MM.1S (cell line): ENCODE results near the gene PREX1.

ENCODE experiments used
- DNase-seq: peaks from one replicate; pipeline ENCODE4 v3.0.0-alpha.2; 2015
- H2AFZ ChIP-seq: fragments of 300-600 bp; sonication (generic); 2 replicates; pipeline ENCODE4 v1.6.0; 2016; ENCODE audit warnings: antibody characterized with exemption, low read length
- H3F3A ChIP-seq: fragments of 300-600 bp; sonication (generic); 2 replicates; pipeline ENCODE4 v1.6.1; 2016; ENCODE audit warnings: mild to moderate bottlenecking, antibody characterized with exemption, low read length, moderate library complexity, mixed read lengths; ENCODE audit not compliant: insufficient read depth
- H3K27ac ChIP-seq: fragments of 300-600 bp; sonication (generic); 2 replicates; pipeline ENCODE4 v1.5.1; 2016; ENCODE audit warnings: mild to moderate bottlenecking, low read length
- H3K27me3 ChIP-seq: fragments of 300-600 bp; sonication (generic); replicated peaks from 2 replicates; pipeline ENCODE4 v1.6.0; 2016; ENCODE audit warnings: low read length; ENCODE audit not compliant: insufficient read depth
- H3K36me3 ChIP-seq: fragments of 300-600 bp; sonication (generic); replicated peaks from 2 replicates; pipeline ENCODE4 v1.6.1; 2016; ENCODE audit warnings: mild to moderate bottlenecking, low read length, mixed read lengths; ENCODE audit not compliant: insufficient read depth
- H3K4me1 ChIP-seq: fragments of 300-600 bp; sonication (generic); 2 replicates; pipeline ENCODE4 v1.6.1; 2016; ENCODE audit warnings: low read length, mixed read lengths
- H3K4me2 ChIP-seq: fragments of 300-600 bp; sonication (generic); 2 replicates; pipeline ENCODE4 v1.6.0; 2016; ENCODE audit warnings: low read depth, low read length
- H3K4me3 ChIP-seq: fragments of 300-600 bp; sonication (generic); 2 replicates; pipeline ENCODE4 v1.5.1; 2016; ENCODE audit warnings: low read length, mixed read lengths
- H3K79me2 ChIP-seq: fragments of 300-600 bp; sonication (generic); 2 replicates; pipeline ENCODE4 v1.6.1; 2016; ENCODE audit warnings: mixed run types, low read length, mixed read lengths
- H3K9ac ChIP-seq: fragments of 300-600 bp; sonication (generic); 2 replicates; pipeline ENCODE4 v1.6.1; 2016; ENCODE audit warnings: low read length, mixed read lengths
- H3K9me2 ChIP-seq: fragments of 300-600 bp; sonication (generic); replicated peaks from 2 replicates; pipeline ENCODE4 v1.6.1; 2016; ENCODE audit warnings: mild to moderate bottlenecking, low read length, mixed read lengths; ENCODE audit not compliant: insufficient read depth
- H3K9me3 ChIP-seq: fragments of 300-600 bp; sonication (generic); replicated peaks from 2 replicates; pipeline ENCODE4 v1.6.1; 2016; ENCODE audit warnings: mild to moderate bottlenecking, low read length, mixed read lengths; ENCODE audit not compliant: insufficient read depth
- H4K20me1 ChIP-seq: fragments of 300-600 bp; sonication (generic); 2 replicates; pipeline ENCODE4 v1.6.1; 2016; ENCODE audit warnings: mild to moderate bottlenecking, low read length, moderate library complexity, mixed read lengths; ENCODE audit not compliant: insufficient read depth
- CTCF ChIP-seq: fragments of 300-600 bp; sonication (generic); IDR thresholded peaks from 2 replicates; pipeline ENCODE4 v1.5.1; 2016; ENCODE audit warnings: antibody characterized with exemption, low read length, mixed read lengths
- EZH2 ChIP-seq: fragments of 300-600 bp; sonication (generic); optimal IDR thresholded peaks from 2 replicates; pipeline ENCODE3; 2017; ENCODE audit warnings: low read depth, mild to moderate bottlenecking, antibody characterized with exemption, low read length, mixed read lengths
- EZH2phosphoT487 ChIP-seq: fragments of 300-600 bp; sonication (generic); IDR thresholded peaks from 2 replicates; pipeline ENCODE4 v1.6.1; 2018; ENCODE audit warnings: antibody characterized with exemption, low read length

Gene PREX1

GRCh38 chr20:48607544-48607865 is 220.3 kb downstream of the PREX1 start:
- no peaks in the 10 kb centered on the region for H3K9me2 ChIP-seq
- H3K27ac ChIP-seq, result no peak overlapping the region
- H3K4me1 ChIP-seq, result peaks cover 22% of the 10 kb centered on the region
- no peaks in the 10 kb centered on the region for H3K27me3 ChIP-seq
- no peak overlapping the region for H2AFZ ChIP-seq
- H3K9me3 ChIP-seq, result no peaks in the 10 kb centered on the region
- no peaks in the 10 kb centered on the region for H3K36me3 ChIP-seq
- no peak for DNase-seq
- TF ChIP-seq EZH2phosphoT487, result no peak
- no peak for TF ChIP-seq CTCF
- TF ChIP-seq EZH2, result no peak
- peaks cover 5% of the 10 kb centered on the region for H3F3A ChIP-seq
- H4K20me1 ChIP-seq, result no peaks in the 10 kb centered on the region
- H3K4me3 ChIP-seq, result no peak overlapping the region
- no peak overlapping the region for H3K9ac ChIP-seq
- H3K4me2 ChIP-seq, result no peak overlapping the region
- H3K79me2 ChIP-seq, result no peaks in the 10 kb centered on the region

GRCh38 chr20:48606841-48607543 is 220.8 kb downstream of the PREX1 start:
- no peak for DNase-seq
- no peak overlapping the region for H3K4me2 ChIP-seq
- no peak overlapping the region for H3K27ac ChIP-seq
- H3K79me2 ChIP-seq, result no peaks in the 10 kb centered on the region
- no peak overlapping the region for H2AFZ ChIP-seq
- peaks cover 22% of the 10 kb centered on the region for H3K4me1 ChIP-seq
- no peak for TF ChIP-seq CTCF
- TF ChIP-seq EZH2, result no peak
- TF ChIP-seq EZH2phosphoT487, result no peak
- H3K9me2 ChIP-seq, result no peaks in the 10 kb centered on the region
- H3K9ac ChIP-seq, result no peak overlapping the region
- H3K27me3 ChIP-seq, result no peaks in the 10 kb centered on the region
- H3K36me3 ChIP-seq, result no peaks in the 10 kb centered on the region
- no peaks in the 10 kb centered on the region for H3K9me3 ChIP-seq
- H4K20me1 ChIP-seq, result no peaks in the 10 kb centered on the region
- peaks cover 5% of the 10 kb centered on the region for H3F3A ChIP-seq
- H3K4me3 ChIP-seq, result no peak overlapping the region

- no peak overlapping the region for H3K4me3 ChIP-seq
- H3K9me2 ChIP-seq, result no peaks in the 10 kb centered on the region
- H3K36me3 ChIP-seq, result no peaks in the 10 kb centered on the region
- no peak overlapping the region for H3K4me2 ChIP-seq
- no peak overlapping the region for H3K9ac ChIP-seq
- H3K9me3 ChIP-seq, result no peaks in the 10 kb centered on the region
- no peaks in the 10 kb centered on the region for H3K79me2 ChIP-seq
- no peak overlapping the region for H2AFZ ChIP-seq
- peaks cover 5% of the 10 kb centered on the region for H3F3A ChIP-seq
- no peaks in the 10 kb centered on the region for H3K27me3 ChIP-seq
- DNase-seq, result no peak
- peaks cover 22% of the 10 kb centered on the region for H3K4me1 ChIP-seq
- no peaks in the 10 kb centered on the region for H4K20me1 ChIP-seq
- no peak for TF ChIP-seq EZH2phosphoT487
- no peak for TF ChIP-seq CTCF
- TF ChIP-seq EZH2, result no peak
- no peak overlapping the region for H3K27ac ChIP-seq
Observed at GRCh38 chr20:48606172-48606840, 221.5 kb downstream of the PREX1 start.
